Testis (tissue), 2 donors: ENCODE data around the gene ACKR4.

Experiments used
- CTCF ChIP-seq, 3 experiments: fragments of 450-650 bp in 2 of 3; fragments of 200-600 bp in 1 of 3; sonication (generic) in 1 of 3; IDR thresholded peaks; one replicate each; pipeline ENCODE4 v1.5.1; 2016 to 2019; ENCODE audit warnings: antibody characterized with exemption in 3 of 3, mild to moderate bottlenecking in 2 of 3, moderate library complexity in 1 of 3
- POLR2A ChIP-seq: fragments of 450-650 bp; IDR thresholded peaks from one replicate; pipeline ENCODE4 v1.6.1; 2017; ENCODE audit warnings: antibody characterized with exemption, mild to moderate bottlenecking, moderate library complexity

DNA sequence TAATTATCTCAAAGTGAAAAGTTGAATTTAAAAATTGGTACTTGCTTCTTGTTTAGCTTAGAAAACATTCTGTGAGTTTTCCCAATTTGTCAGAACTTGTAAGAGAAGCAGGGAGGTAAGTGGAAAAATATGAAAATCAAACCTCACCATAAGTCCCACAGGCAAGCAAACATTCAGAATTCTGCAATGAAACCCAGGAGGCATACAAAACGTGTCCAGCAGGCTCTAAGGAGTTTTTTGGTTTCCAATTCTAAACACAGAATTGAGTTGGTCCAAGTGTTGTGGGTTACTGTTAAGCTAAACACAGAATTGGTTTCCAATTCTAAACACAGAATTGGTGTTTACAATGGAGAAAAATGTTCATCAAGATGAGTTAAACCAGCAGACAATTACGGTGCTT lies 27.1 kb upstream of the ACKR4 start:
- no peak for TF ChIP-seq CTCF (IDR thresholded peaks at IDR 0.05)
- no peak for TF ChIP-seq POLR2A
